SU-DHL-6 (cell line): Measurements from ENCODE around the gene SORBS2.

ENCODE experiments used
- CTCF ChIP-seq: fragments of 200-600 bp; sonication (generic); IDR thresholded peaks from one replicate; pipeline ENCODE4 v1.5.1; 2017; ENCODE audit warnings: antibody characterized with exemption, mild to moderate bottlenecking, low read length, moderate library complexity; ENCODE audit not compliant: insufficient read depth, poor library complexity, severe bottlenecking
- EZH2phosphoT487 ChIP-seq: fragments of 200-600 bp; sonication (generic), shearing (Covaris generic); conservative IDR thresholded peaks from 2 replicates; pipeline ENCODE4 v1.6.1; 2018; ENCODE audit warnings: mild to moderate bottlenecking, antibody characterized with exemption, low read length, moderate library complexity, mixed read lengths

GRCh38 chr4:185697488-185697887, 114.5 kb downstream of the SORBS2 start:
- TF ChIP-seq EZH2phosphoT487 (no peak), CTCF (no peak)
